ENCODE results near the gene TRIM29.

The TRIM29 gene

DNA sequence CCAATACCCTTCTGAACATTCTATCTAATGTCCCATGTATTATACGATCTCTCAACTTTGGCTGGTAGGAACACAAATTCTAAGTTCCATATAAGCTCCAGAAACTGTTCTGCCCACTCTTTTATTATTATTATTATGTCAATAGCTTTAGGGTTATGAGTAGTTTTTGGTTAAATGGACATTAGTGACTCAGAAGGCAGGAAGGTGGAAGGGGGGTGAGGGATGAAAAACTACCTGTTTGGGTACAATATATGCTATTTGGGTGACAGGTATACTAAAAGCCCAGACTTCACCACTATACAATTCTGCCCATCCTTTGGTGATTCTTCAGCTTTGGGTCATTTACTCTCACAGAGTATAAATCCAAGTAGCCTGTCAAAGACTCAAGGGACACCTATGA, 22.5 kb upstream of the TRIM29 start:
- no peak for DNase-seq (ENCODE audit: low read depth)
- H3K4me3 ChIP-seq (ENCODE audit: control insufficient read depth, low read depth, low read length), result no peak overlapping the region
- TF ChIP-seq, protein P1, sequence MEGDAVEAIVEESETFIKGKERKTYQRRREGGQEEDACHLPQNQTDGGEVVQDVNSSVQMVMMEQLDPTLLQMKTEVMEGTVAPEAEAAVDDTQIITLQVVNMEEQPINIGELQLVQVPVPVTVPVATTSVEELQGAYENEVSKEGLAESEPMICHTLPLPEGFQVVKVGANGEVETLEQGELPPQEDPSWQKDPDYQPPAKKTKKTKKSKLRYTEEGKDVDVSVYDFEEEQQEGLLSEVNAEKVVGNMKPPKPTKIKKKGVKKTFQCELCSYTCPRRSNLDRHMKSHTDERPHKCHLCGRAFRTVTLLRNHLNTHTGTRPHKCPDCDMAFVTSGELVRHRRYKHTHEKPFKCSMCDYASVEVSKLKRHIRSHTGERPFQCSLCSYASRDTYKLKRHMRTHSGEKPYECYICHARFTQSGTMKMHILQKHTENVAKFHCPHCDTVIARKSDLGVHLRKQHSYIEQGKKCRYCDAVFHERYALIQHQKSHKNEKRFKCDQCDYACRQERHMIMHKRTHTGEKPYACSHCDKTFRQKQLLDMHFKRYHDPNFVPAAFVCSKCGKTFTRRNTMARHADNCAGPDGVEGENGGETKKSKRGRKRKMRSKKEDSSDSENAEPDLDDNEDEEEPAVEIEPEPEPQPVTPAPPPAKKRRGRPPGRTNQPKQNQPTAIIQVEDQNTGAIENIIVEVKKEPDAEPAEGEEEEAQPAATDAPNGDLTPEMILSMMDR (IDR thresholded peaks at IDR 0.05; ENCODE audit: control insufficient read depth, insufficient read depth, low read depth, low read length, missing control alignments), result no peak

DNA sequence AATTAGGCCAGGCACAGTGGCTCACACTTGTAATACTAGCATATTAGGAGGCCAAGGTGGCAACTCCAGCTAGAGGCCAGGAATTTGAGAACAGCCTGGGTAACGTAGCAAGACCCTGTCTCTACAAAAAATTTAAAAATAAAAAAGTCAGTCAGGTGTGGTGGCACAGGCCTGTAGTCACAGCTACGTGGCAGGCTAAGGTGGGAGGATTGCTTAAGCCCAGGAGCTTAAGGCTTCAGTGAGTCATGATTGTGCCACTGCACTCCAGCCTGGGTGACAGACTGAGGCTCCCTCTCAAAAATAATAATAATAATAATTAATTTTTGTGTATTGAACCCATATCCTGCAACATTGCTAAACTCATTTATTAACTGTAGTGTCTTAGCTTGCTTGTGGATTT, 15.3 kb upstream of the TRIM29 start:
- no peak overlapping the region for H3K4me3 ChIP-seq (ENCODE audit: control insufficient read depth, low read depth, low read length)
- DNase-seq (ENCODE audit: low read depth), result no peak
- TF ChIP-seq, protein P1 (IDR thresholded peaks at IDR 0.05; ENCODE audit: control insufficient read depth, insufficient read depth, low read depth, low read length, missing control alignments), result no peak

DNA sequence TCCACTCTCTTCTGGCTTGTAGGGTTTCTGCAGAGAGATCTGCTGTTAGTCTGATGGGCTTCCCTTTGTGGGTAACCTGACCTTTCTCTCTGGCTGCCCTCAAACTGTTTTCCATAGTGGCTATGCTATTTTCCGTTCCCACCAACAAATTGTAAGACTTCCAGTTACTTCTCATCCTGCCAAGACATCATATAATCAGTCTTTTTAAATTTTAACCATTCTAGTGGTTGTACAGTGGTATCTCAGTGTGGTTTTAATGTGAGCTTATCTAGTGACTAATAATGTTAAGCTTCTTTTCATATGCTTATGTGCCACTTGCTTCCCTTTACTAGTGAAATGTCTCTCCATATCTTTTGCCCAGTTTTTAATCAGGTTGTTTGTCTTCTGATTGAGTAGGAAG, 13.6 kb upstream of the TRIM29 start:
- no peak overlapping the region for H3K4me3 ChIP-seq (ENCODE audit: control insufficient read depth, low read depth, low read length)
- TF ChIP-seq, protein P1 (IDR thresholded peaks at IDR 0.05; ENCODE audit: control insufficient read depth, insufficient read depth, low read depth, low read length, missing control alignments), result no peak
- no peak for DNase-seq (ENCODE audit: low read depth)

DNA sequence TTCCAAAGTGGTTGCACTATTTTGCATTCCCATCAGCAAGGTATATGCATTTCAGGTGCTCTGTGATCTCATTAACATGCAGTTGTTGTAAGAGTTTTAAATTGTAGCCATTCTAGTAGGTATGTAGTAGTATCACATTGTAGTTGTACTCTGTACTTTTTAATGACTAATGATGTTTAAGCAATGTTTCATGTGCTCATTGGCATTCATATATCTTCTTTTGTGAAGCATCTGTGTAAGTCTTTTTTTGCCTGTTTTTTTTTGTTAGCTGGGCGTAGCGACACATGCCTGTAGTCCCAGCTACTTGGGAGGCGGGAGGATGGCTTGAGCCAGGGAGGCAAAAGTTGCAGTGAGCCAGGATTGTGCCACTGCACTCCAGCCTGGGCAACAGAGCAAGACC, 11.3 kb upstream of the TRIM29 start:
- no peak for DNase-seq (ENCODE audit: low read depth)

DNA sequence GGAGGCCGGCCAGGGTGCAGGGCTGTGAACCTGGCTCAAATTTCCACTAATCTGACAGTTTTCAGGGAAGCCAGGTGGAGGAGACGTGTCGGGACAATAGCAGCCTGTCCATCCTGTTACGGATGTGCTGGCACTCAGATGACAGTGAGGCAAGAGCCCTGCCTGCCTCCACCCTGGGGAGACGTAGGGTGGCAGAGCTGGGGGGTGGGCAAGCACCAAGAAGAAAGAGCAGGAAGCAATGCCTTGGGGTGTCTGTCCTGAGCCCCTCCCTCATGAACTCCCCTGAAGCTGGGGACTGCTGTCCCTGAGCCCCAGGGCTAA, 10.0 kb upstream of the TRIM29 start:
- DNase-seq (ENCODE audit: low read depth), result no peak
- TF ChIP-seq, protein P1 (IDR thresholded peaks at IDR 0.05; ENCODE audit: control insufficient read depth, insufficient read depth, low read depth, low read length, missing control alignments), result no peak
- H3K4me3 ChIP-seq (ENCODE audit: control insufficient read depth, low read depth, low read length), result no peak overlapping the region

More for the DNA sequence above, 11.3 kb upstream of the TRIM29 start:
- TF ChIP-seq, protein P1 (IDR thresholded peaks at IDR 0.05; ENCODE audit: control insufficient read depth, insufficient read depth, low read depth, low read length, missing control alignments), result no peak
- H3K4me3 ChIP-seq (ENCODE audit: control insufficient read depth, low read depth, low read length), result no peak overlapping the region

DNA sequence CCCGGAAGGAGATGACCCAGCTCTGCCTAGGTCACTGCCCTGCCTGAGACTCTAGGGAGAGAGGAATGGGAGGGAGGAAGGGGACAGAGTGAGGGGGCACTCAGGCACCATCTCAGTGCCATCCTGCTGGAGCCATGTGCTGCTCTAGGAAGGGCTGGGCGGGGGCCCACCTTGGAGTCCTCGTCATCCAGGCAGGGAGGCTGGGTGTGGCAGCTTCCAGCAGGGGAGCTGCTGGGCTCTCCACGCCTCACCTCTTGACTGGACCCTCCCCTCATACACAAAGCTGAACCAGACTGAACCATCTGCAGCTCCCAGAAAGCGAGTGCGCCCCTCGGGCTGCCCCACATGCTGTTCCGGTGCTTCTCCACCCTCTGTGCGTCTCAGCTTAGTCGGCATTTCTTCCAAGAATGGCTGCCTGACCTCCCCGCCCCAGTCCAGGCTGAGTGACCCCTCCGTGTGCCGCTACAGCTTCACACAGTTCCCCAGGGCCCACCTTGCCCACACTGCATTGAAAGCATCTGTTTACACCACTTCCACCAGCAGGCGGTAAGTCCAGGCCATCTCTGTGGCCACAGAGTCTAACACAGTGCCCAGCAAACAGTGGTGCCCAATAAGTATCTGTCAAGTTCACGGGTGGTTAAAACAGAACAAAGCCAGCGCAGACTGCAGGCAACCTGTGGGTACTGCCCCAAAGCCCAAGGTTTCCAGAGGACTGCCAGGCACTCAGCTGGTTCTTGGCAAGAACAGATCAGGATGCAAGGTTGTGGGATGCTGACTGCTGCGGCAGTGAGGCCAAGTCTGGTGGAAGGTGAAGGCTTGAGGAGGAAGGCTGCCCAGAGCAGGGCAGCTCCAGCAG, 9.4 kb upstream of the TRIM29 start:
- no peak for DNase-seq (ENCODE audit: low read depth)
- no peak overlapping the region for H3K4me3 ChIP-seq (ENCODE audit: control insufficient read depth, low read depth, low read length)
- TF ChIP-seq, protein P1 (IDR thresholded peaks at IDR 0.05; ENCODE audit: control insufficient read depth, insufficient read depth, low read depth, low read length, missing control alignments), result no peak
